ENCODE data around the gene POLD4.

GRCh38 chr11:67352546-67353316, 615 bp downstream of the POLD4 start:
- TF ChIP-seq EZH2 (IDR thresholded peaks at IDR 0.05; ENCODE audit: low read length, missing control alignments) = no peak
- no peak for TF ChIP-seq CTCF (conservative IDR thresholded peaks at IDR 0.05 in 1 of 2, IDR thresholded peaks at IDR 0.05 in 1 of 2; ENCODE audit: low read depth in 1 of 2, low read length in 2 of 2)
